Stomach (tissue), 4 donors: ENCODE data around the gene OR51D1.

ENCODE experiments used
- EP300 ChIP-seq: sonication (generic); formaldehyde crosslinking; IDR thresholded peaks from one replicate; pipeline ENCODE4 v1.6.1; 2017; ENCODE audit warnings: antibody characterized with exemption
- POLR2AphosphoS5 ChIP-seq, 3 donors: sonication (generic); formaldehyde crosslinking; IDR thresholded peaks; one replicate each; pipeline ENCODE4 v1.6.1; 2016; ENCODE audit warnings: antibody characterized with exemption in 3 of 3
- TF ChIP-seq, protein P1 (sequence below), 7 experiments: fragments of 450-650 bp in 4 of 7; fragments of 200-600 bp in 3 of 7; sonication (generic) in 3 of 7; IDR thresholded peaks; one replicate each; pipeline ENCODE4 v1.5.1; 2016 to 2019; ENCODE audit warnings: antibody characterized with exemption in 7 of 7, control low read depth in 2 of 7, mild to moderate bottlenecking in 1 of 7

DNA sequence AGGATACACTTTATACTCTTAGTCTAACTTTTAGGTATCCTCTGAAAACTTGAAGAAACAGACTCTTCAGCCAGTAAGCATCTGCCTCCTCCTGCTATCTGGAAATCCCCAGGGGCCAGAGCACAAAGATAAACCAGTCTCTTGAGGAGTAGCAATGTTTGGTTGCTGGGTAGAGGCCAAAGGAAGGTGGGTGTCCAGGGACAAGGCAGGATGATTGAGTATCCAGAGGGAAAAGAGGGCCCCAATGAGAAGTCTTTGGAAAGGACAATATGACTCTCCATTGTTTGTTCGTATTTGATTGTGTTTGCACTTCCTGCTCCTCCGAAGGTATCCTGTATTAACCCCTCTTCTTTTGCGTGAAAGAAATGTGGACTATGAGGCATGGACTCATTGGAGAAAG is 48.3 kb upstream of the OR51D1 start:
- TF ChIP-seq EP300 = no peak
- TF ChIP-seq, protein P1, sequence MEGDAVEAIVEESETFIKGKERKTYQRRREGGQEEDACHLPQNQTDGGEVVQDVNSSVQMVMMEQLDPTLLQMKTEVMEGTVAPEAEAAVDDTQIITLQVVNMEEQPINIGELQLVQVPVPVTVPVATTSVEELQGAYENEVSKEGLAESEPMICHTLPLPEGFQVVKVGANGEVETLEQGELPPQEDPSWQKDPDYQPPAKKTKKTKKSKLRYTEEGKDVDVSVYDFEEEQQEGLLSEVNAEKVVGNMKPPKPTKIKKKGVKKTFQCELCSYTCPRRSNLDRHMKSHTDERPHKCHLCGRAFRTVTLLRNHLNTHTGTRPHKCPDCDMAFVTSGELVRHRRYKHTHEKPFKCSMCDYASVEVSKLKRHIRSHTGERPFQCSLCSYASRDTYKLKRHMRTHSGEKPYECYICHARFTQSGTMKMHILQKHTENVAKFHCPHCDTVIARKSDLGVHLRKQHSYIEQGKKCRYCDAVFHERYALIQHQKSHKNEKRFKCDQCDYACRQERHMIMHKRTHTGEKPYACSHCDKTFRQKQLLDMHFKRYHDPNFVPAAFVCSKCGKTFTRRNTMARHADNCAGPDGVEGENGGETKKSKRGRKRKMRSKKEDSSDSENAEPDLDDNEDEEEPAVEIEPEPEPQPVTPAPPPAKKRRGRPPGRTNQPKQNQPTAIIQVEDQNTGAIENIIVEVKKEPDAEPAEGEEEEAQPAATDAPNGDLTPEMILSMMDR (IDR thresholded peaks at IDR 0.05) = no peak
- no peak for TF ChIP-seq POLR2AphosphoS5 (IDR thresholded peaks at IDR 0.05)
